Measurements from ENCODE around the gene WWOX.

WWOX gene

GRCh38 chr16:78775161-78775561 is 675.7 kb downstream of the WWOX start:
- H3K4me1 ChIP-seq (ENCODE audit: control insufficient read depth, insufficient read depth, low read length): peaks cover 9% of the 10 kb centered on the region
- H3K9me3 ChIP-seq (ENCODE audit: control insufficient read depth, low read length): no peaks in the 10 kb centered on the region
- no peaks in the 10 kb centered on the region for H3K27me3 ChIP-seq (ENCODE audit: control insufficient read depth, insufficient read depth, low read length)
- no peak overlapping the region for H3K4me3 ChIP-seq (ENCODE audit: low read length)
- no peak overlapping the region for H3K9ac ChIP-seq (ENCODE audit: low read length)
- no peaks in the 10 kb centered on the region for H3K36me3 ChIP-seq (ENCODE audit: control insufficient read depth, insufficient read depth, low read length)

DNA sequence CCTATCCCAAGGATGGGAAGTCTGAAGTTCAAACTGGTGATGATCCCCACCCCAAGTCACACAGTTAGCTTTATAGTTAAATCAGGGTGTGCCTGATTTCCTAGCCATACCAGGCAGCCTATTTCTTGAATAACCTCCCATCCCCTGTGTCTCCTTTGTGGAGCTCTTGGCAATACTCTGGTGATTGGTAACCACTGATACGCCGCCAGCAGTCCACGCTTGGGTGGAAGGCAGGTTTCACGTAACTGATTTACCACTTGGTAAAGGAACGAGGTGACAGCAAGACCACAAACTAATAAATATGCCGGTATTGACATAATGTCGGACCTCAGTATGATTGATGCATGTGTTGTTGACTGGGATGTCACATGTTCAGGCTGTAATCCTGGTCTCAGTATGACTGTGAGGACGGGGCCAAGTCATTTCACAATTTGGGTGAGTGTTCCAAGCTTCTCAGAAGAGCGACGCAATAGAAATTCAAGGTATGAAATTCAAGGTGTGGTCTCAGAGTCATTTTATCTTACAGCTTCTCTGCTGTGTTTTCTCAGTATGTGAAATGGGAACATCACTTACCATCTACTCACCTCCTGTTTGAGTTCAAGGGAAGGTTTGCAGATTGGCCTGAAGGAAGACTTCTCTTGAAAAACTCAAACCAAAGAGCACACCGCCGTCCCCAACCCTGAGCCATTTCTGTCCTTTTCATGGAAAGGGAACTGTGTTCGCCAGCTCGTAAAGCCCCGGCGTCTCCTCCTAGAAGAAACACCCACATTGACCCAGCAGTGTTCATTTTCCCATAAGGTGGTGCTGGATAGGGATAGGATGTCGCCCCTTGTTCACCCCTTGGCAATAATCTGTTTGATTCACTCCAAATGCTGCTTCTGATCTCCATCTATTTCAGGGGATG is 678.9 kb downstream of the WWOX start:
- no peak overlapping the region for H3K4me3 ChIP-seq (ENCODE audit: low read length)
- no peaks in the 10 kb centered on the region for H3K27me3 ChIP-seq (ENCODE audit: control insufficient read depth, insufficient read depth, low read length)
- H3K36me3 ChIP-seq (ENCODE audit: control insufficient read depth, insufficient read depth, low read length): no peaks in the 10 kb centered on the region
- H3K4me1 ChIP-seq (ENCODE audit: control insufficient read depth, insufficient read depth, low read length): no peaks in the 10 kb centered on the region
- H3K9ac ChIP-seq (ENCODE audit: low read length): no peak overlapping the region
- H3K9me3 ChIP-seq (ENCODE audit: control insufficient read depth, low read length): no peaks in the 10 kb centered on the region

GRCh38 chr16:78780808-78781207 is 681.4 kb downstream of the WWOX start:
- no peaks in the 10 kb centered on the region for H3K4me1 ChIP-seq (ENCODE audit: control insufficient read depth, insufficient read depth, low read length)
- H3K9ac ChIP-seq (ENCODE audit: low read length): no peak overlapping the region
- no peak overlapping the region for H3K4me3 ChIP-seq (ENCODE audit: low read length)
- no peaks in the 10 kb centered on the region for H3K9me3 ChIP-seq (ENCODE audit: control insufficient read depth, low read length)
- H3K36me3 ChIP-seq (ENCODE audit: control insufficient read depth, insufficient read depth, low read length): no peaks in the 10 kb centered on the region
- H3K27me3 ChIP-seq (ENCODE audit: control insufficient read depth, insufficient read depth, low read length): no peaks in the 10 kb centered on the region

GRCh38 chr16:78782572-78782971 is 683.1 kb downstream of the WWOX start:
- Histone ChIP-seq H3K9me3 (ENCODE audit: control insufficient read depth, low read length) (no peaks in the 10 kb centered on the region), H3K9ac (ENCODE audit: low read length) (no peak overlapping the region), H3K4me3 (ENCODE audit: low read length) (no peak overlapping the region), H3K36me3 (ENCODE audit: control insufficient read depth, insufficient read depth, low read length) (no peaks in the 10 kb centered on the region), H3K27me3 (ENCODE audit: control insufficient read depth, insufficient read depth, low read length) (no peaks in the 10 kb centered on the region), H3K4me1 (ENCODE audit: control insufficient read depth, insufficient read depth, low read length) (no peaks in the 10 kb centered on the region)

DNA sequence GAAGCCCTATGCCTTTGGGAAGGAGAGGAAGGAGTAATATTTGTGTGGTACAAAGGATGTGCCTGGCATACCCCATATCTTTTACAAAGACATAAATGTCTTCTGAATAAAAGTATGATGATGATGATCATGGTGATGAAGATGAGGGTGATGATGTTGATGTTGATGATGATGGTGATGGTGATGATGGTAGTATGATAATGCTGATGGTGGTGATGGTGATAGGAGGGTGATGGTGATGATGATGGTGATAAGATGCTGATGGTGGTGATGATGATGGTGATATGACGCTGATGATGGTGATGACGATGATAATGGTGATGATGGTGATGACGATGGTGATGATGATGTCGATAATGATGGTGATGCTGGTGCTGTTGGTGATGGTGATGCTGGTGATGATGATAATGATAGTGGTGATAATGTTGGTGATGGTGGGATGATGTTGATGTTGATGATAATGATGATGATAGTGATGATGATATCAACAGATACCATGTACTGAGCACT is 684.2 kb downstream of the WWOX start:
- H3K27me3 ChIP-seq (ENCODE audit: control insufficient read depth, insufficient read depth, low read length): no peaks in the 10 kb centered on the region
- no peaks in the 10 kb centered on the region for H3K9me3 ChIP-seq (ENCODE audit: control insufficient read depth, low read length)
- H3K9ac ChIP-seq (ENCODE audit: low read length): no peak overlapping the region
- H3K4me1 ChIP-seq (ENCODE audit: control insufficient read depth, insufficient read depth, low read length): no peaks in the 10 kb centered on the region
- no peaks in the 10 kb centered on the region for H3K36me3 ChIP-seq (ENCODE audit: control insufficient read depth, insufficient read depth, low read length)
- H3K4me3 ChIP-seq (ENCODE audit: low read length): no peak overlapping the region

- H3K36me3 ChIP-seq (ENCODE audit: control insufficient read depth, insufficient read depth, low read length): no peaks in the 10 kb centered on the region
- no peaks in the 10 kb centered on the region for H3K4me1 ChIP-seq (ENCODE audit: control insufficient read depth, insufficient read depth, low read length)
- H3K9me3 ChIP-seq (ENCODE audit: control insufficient read depth, low read length): no peaks in the 10 kb centered on the region
- no peaks in the 10 kb centered on the region for H3K27me3 ChIP-seq (ENCODE audit: control insufficient read depth, insufficient read depth, low read length)
- H3K4me3 ChIP-seq (ENCODE audit: low read length): no peak overlapping the region
- H3K9ac ChIP-seq (ENCODE audit: low read length): no peak overlapping the region
Observed at GRCh38 chr16:78784771-78785170, 685.3 kb downstream of the WWOX start.

GRCh38 chr16:78785218-78785617 is 685.8 kb downstream of the WWOX start:
- Histone ChIP-seq H3K27me3 (ENCODE audit: control insufficient read depth, insufficient read depth, low read length) (no peaks in the 10 kb centered on the region), H3K4me3 (ENCODE audit: low read length) (no peak overlapping the region), H3K4me1 (ENCODE audit: control insufficient read depth, insufficient read depth, low read length) (no peaks in the 10 kb centered on the region), H3K9me3 (ENCODE audit: control insufficient read depth, low read length) (no peaks in the 10 kb centered on the region), H3K36me3 (ENCODE audit: control insufficient read depth, insufficient read depth, low read length) (no peaks in the 10 kb centered on the region), H3K9ac (ENCODE audit: low read length) (no peak overlapping the region)

GRCh38 chr16:78786635-78787034 is 687.2 kb downstream of the WWOX start:
- Histone ChIP-seq H3K9ac (ENCODE audit: low read length) (no peak overlapping the region), H3K27me3 (ENCODE audit: control insufficient read depth, insufficient read depth, low read length) (no peaks in the 10 kb centered on the region), H3K36me3 (ENCODE audit: control insufficient read depth, insufficient read depth, low read length) (no peaks in the 10 kb centered on the region), H3K4me1 (ENCODE audit: control insufficient read depth, insufficient read depth, low read length) (no peaks in the 10 kb centered on the region), H3K4me3 (ENCODE audit: low read length) (no peak overlapping the region), H3K9me3 (ENCODE audit: control insufficient read depth, low read length) (no peaks in the 10 kb centered on the region)

DNA sequence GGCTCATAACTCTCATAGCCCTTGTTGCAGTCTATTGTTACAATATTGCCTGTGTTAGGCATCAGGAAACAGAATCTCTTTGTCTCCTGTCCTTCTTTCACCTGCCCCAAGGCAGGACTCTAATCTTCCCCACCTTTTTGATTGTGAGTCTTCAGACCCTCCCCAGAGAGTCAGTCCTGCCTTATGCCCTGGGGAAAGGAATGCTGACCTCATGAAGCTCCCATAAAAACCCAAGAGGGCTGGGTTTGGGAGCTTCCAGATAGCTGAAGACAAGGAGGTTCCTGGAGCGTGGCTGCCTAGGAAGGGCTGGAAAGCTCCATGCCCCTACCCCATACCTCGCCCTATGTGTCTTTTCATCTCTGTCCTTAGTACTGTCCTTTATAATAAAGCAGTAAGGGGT is 688.8 kb downstream of the WWOX start:
- Histone ChIP-seq H3K9ac (ENCODE audit: low read length) (no peak overlapping the region), H3K4me3 (ENCODE audit: low read length) (no peak overlapping the region), H3K27me3 (ENCODE audit: control insufficient read depth, insufficient read depth, low read length) (no peaks in the 10 kb centered on the region), H3K9me3 (ENCODE audit: control insufficient read depth, low read length) (no peaks in the 10 kb centered on the region), H3K36me3 (ENCODE audit: control insufficient read depth, insufficient read depth, low read length) (no peaks in the 10 kb centered on the region), H3K4me1 (ENCODE audit: control insufficient read depth, insufficient read depth, low read length) (no peaks in the 10 kb centered on the region)

DNA sequence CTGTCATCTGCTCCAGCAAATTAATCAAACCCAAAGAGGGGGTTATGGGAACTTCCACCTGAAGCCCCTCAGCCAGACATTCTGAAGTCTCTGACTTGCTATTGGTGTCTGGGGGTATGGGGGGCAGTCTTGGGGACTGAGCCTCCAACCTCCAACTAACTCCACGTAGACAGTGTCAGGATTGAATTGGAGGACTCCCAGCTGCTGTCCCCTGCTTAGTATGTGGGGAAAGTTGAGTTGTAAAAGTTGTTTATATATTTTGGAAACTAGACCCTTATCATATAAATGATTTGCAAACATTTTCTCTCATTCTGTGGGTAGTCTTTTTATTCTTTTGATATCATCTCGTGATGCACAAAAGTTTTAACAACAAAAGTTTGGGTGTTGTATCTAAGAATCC is 689.2 kb downstream of the WWOX start:
- no peak overlapping the region for H3K9ac ChIP-seq (ENCODE audit: low read length)
- no peaks in the 10 kb centered on the region for H3K4me1 ChIP-seq (ENCODE audit: control insufficient read depth, insufficient read depth, low read length)
- no peaks in the 10 kb centered on the region for H3K36me3 ChIP-seq (ENCODE audit: control insufficient read depth, insufficient read depth, low read length)
- no peaks in the 10 kb centered on the region for H3K9me3 ChIP-seq (ENCODE audit: control insufficient read depth, low read length)
- H3K27me3 ChIP-seq (ENCODE audit: control insufficient read depth, insufficient read depth, low read length): no peaks in the 10 kb centered on the region
- H3K4me3 ChIP-seq (ENCODE audit: low read length): no peak overlapping the region

- Histone ChIP-seq H3K4me1 (ENCODE audit: control insufficient read depth, insufficient read depth, low read length) (no peaks in the 10 kb centered on the region), H3K9me3 (ENCODE audit: control insufficient read depth, low read length) (no peaks in the 10 kb centered on the region)
Observed at GRCh38 chr16:78789561-78789960, 690.1 kb downstream of the WWOX start.

DNA sequence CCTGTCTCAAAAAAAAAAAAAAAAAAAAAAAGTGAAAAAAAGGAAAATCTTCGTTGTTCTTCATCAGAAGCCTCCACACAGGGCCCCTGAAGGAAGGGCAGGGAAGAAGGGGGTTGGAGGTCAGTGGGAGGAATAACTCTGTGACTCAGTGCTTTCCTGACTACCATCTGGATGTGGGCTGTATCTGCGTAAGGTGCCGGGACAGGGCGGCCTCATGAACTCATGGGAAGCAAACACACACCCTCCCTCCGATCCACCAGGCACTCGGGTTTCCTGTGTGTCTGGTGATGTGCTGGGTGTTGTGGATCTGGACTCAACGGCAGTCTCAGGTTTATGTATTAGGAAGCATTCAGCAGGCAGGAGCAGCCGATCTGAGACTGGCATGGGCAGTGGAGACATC is 691.6 kb downstream of the WWOX start:
- no peaks in the 10 kb centered on the region for H3K27me3 ChIP-seq (ENCODE audit: control insufficient read depth, insufficient read depth, low read length)
- H3K4me3 ChIP-seq (ENCODE audit: low read length): no peak overlapping the region
- H3K9ac ChIP-seq (ENCODE audit: low read length): no peak overlapping the region
- no peaks in the 10 kb centered on the region for H3K4me1 ChIP-seq (ENCODE audit: control insufficient read depth, insufficient read depth, low read length)
- no peaks in the 10 kb centered on the region for H3K9me3 ChIP-seq (ENCODE audit: control insufficient read depth, low read length)
- no peaks in the 10 kb centered on the region for H3K36me3 ChIP-seq (ENCODE audit: control insufficient read depth, insufficient read depth, low read length)

More at GRCh38 chr16:78789561-78789960, 690.1 kb downstream of the WWOX start:
- H3K9ac ChIP-seq (ENCODE audit: low read length): no peak overlapping the region
- H3K36me3 ChIP-seq (ENCODE audit: control insufficient read depth, insufficient read depth, low read length): no peaks in the 10 kb centered on the region
- H3K4me3 ChIP-seq (ENCODE audit: low read length): no peak overlapping the region
- H3K27me3 ChIP-seq (ENCODE audit: control insufficient read depth, insufficient read depth, low read length): no peaks in the 10 kb centered on the region

All from mucosa of stomach (tissue), 1 donor.